DOHH2 (cell line): ENCODE data around the gene FAM200C.

Source experiments
- CTCF ChIP-seq: fragments of 200-600 bp; sonication (generic); IDR thresholded peaks from one replicate; pipeline ENCODE4 v1.5.1; 2014; ENCODE audit warnings: antibody characterized with exemption, mild to moderate bottlenecking, low read depth, low read length; ENCODE audit not compliant: poor library complexity, severe bottlenecking
- EZH2phosphoT487 ChIP-seq: fragments of 200-600 bp; sonication (generic); IDR thresholded peaks from 2 replicates; pipeline ENCODE4 v1.6.1; 2017; ENCODE audit warnings: borderline replicate concordance, mild to moderate bottlenecking, antibody characterized with exemption, low read length, moderate library complexity, mixed read lengths

GRCh38 chr5:160347448-160347847 lies 52.4 kb downstream of the FAM200C start:
- no peak for TF ChIP-seq CTCF
- no peak for TF ChIP-seq EZH2phosphoT487
